A673 (cell line): ENCODE data around the gene TMEM273. TPM values are rescaled to one million over a fixed set of nuclear protein-coding genes. Genes with fewer than 3 reads are reported as not detected.

Experiments
- BruUV-seq: library from RNA; stranded (reverse); fragments of 400-500 nt; replicated peaks from 2 replicates; lab custom pipeline; 2021; lab: Mats Ljungman, UMichigan
- CTCF ChIA-PET: fragments of 300-600 bp; sonication (Branson Sonifier 250); formaldehyde crosslinking; loops from one replicate; lab custom pipeline; 2022; ENCODE audit warnings: antibody characterized with exemption; lab: Charles Lee
- POLR2A ChIA-PET: fragments of 300-600 bp; sonication (Branson Sonifier 250); formaldehyde crosslinking; loops from one replicate; lab custom pipeline; 2022; ENCODE audit warnings: antibody characterized with exemption; ENCODE audit not compliant: low non-redundant PET; lab: Charles Lee
- DNase-seq: peaks from one replicate; pipeline ENCODE4 v3.0.0-alpha.2; 2015; ENCODE audit warnings: low spot score
- H3K27ac ChIP-seq: fragments of 200-600 bp; sonication (generic); 2 replicates; pipeline ENCODE4 v1.5.1; 2016; ENCODE audit warnings: mixed run types, low read depth, mild to moderate bottlenecking, mixed read lengths, antibody characterized with exemption, low read length; ENCODE audit not compliant: poor library complexity, severe bottlenecking
- H3K27me3 ChIP-seq: fragments of 200-600 bp; sonication (generic); replicated peaks from 2 replicates; pipeline ENCODE4 v1.6.1; 2017; ENCODE audit warnings: mixed run types, low read depth, mild to moderate bottlenecking, mixed read lengths, antibody characterized with exemption, low read length; ENCODE audit not compliant: insufficient read depth, poor library complexity
- H3K36me3 ChIP-seq: fragments of 200-600 bp; sonication (generic); 2 replicates; pipeline ENCODE4 v1.6.1; 2016; ENCODE audit warnings: mixed run types, mild to moderate bottlenecking, mixed read lengths, antibody characterized with exemption, low read length; ENCODE audit not compliant: insufficient read depth, poor library complexity, severe bottlenecking
- H3K4me1 ChIP-seq: fragments of 200-600 bp; sonication (generic); 2 replicates; pipeline ENCODE4 v1.6.1; 2017; ENCODE audit warnings: mixed run types, mild to moderate bottlenecking, mixed read lengths, antibody characterized with exemption, low read length; ENCODE audit not compliant: insufficient read depth, poor library complexity, severe bottlenecking
- H3K4me3 ChIP-seq: fragments of 200-600 bp; sonication (generic); 2 replicates; pipeline ENCODE4 v1.5.1; 2016; ENCODE audit warnings: low read depth, mixed run types, mild to moderate bottlenecking, mixed read lengths, low read length; ENCODE audit not compliant: poor library complexity, severe bottlenecking
- H3K9me3 ChIP-seq: fragments of 200-600 bp; sonication (generic); 2 replicates; pipeline ENCODE4 v1.6.1; 2016; ENCODE audit warnings: mixed run types, low read depth, mild to moderate bottlenecking, mixed read lengths, antibody characterized with exemption, low read length; ENCODE audit not compliant: poor library complexity, severe bottlenecking
- CTCF ChIP-seq: fragments of 300-800, 200-600 bp; sonication (generic); conservative IDR thresholded peaks from 2 replicates; pipeline ENCODE4 v1.5.1; 2017; ENCODE audit warnings: low read depth, mild to moderate bottlenecking, antibody characterized with exemption, low read length, moderate library complexity, mixed read lengths
- EZH2 ChIP-seq: fragments of 200-600 bp; sonication (generic); IDR thresholded peaks from 2 replicates; pipeline ENCODE4 v1.6.1; 2017; ENCODE audit warnings: borderline replicate concordance, low read depth, mild to moderate bottlenecking, mixed read lengths, antibody characterized with exemption, low read length; ENCODE audit not compliant: poor library complexity, severe bottlenecking
- intact Hi-C: fragments of 100-400 bp; cut with micrococcal nuclease; formaldehyde crosslinking; loops from one replicate; pipeline ENCODE4 v1.10.0; 2022; ENCODE audit not compliant: unreplicated experiment
- total RNA-seq: library from RNA; stranded (reverse); gene quantifications from 2 replicates; pipeline ENCODE4 v1.2.3, GENCODE V29; 2021

The TMEM273 gene
- total RNA-seq, 1 experiment from 2014 or later, result not detected

DNA sequence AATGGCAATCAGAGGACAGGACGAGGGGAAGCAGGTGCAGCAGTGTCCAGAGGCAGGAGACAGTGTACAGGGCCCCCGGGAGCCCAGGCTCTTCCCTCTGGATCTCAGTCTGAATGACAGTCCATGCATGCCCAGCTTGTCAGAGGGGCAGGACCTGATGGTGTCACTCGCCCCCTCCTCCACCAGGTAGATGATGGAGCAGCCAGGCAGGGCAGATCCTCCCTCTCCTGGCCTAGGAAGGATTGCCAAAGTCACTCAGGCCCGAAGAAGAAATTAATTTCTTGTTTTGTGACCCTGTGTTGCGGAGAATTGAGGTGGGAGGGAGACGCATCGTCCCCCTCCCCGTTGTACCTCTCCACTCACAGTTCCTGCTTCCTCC is 76.9 kb downstream of the TMEM273 start:
- H3K27ac ChIP-seq, result no peak overlapping the region
- no TSS peak for BruUV-seq
- no peaks in the 10 kb centered on the region for H3K4me1 ChIP-seq
- CTCF ChIA-PET, result no interaction called here
- H3K9me3 ChIP-seq, result no peaks in the 10 kb centered on the region
- POLR2A ChIA-PET, result no interaction called here
- TF ChIP-seq EZH2, result no peak
- no peak for TF ChIP-seq CTCF
- intact Hi-C loops, result no loop called here
- DNase-seq, result no peak
- H3K36me3 ChIP-seq, result no peaks in the 10 kb centered on the region
- peaks cover 34% of the 10 kb centered on the region for H3K27me3 ChIP-seq
- no peak overlapping the region for H3K4me3 ChIP-seq

- ChIA-PET POLR2A (no interaction called here), CTCF (no interaction called here)
- Histone ChIP-seq H3K9me3 (no peaks in the 10 kb centered on the region), H3K4me1 (no peaks in the 10 kb centered on the region), H3K36me3 (no peaks in the 10 kb centered on the region), H3K27me3 (peaks cover 29% of the 10 kb centered on the region), H3K4me3 (no peak overlapping the region), H3K27ac (no peak overlapping the region)
- intact Hi-C loops, result no loop called here
- TF ChIP-seq EZH2, result no peak
- no peak for TF ChIP-seq CTCF
- no TSS peak for BruUV-seq
- DNase-seq, result no peak
These were observed 77.4 kb downstream of the TMEM273 start for GRCh38 chr10:49110684-49111319.

DNA sequence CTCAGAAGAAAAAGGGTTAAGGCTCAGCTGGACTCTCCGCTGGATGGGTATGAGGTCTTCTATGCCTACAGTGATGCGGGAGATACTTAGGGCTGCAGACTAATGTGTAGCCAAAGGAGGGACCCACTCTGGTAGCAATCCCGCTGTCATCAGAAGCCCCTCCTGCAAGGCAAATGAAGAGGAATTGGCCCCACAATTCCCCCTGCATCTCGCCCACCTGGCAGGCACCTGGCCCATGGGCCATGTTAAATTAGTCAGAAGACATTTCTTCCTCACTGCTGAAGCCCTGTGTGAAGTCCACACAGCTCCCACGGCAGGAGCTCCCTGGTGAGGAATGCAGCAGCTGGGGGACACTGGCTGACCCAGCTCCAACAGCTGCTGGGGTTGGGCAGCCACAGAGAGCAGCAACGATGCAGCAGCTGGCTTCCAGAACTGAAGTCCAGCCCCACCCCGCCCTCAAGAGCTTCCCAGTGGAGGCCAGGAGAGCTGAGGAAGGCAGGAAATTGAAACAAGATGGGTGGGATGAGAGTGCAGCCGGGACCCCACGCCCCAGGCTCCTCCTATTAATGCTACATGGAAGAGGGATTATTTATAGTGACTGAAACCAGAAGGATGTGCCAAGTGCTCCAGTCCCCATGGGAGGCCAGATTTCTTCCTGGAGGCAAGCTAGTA is 78.4 kb downstream of the TMEM273 start:
- CTCF ChIA-PET, result no interaction called here
- no TSS peak for BruUV-seq
- no peaks in the 10 kb centered on the region for H3K36me3 ChIP-seq
- DNase-seq, result peak; percentile 1
- POLR2A ChIA-PET, result no interaction called here
- no peak overlapping the region for H3K27ac ChIP-seq
- TF ChIP-seq CTCF (no peak), EZH2 (no peak)
- intact Hi-C loops, result no loop called here
- peaks cover 23% of the 10 kb centered on the region for H3K27me3 ChIP-seq
- H3K4me1 ChIP-seq, result no peaks in the 10 kb centered on the region
- H3K9me3 ChIP-seq, result no peaks in the 10 kb centered on the region
- H3K4me3 ChIP-seq, result no peak overlapping the region
